OCI-M2 (cell line): ENCODE data around the gene ENDOU.

Source experiments
- DNase-seq: peaks from one replicate; lab custom pipeline; 2025; ENCODE audit not compliant: unreplicated experiment; lab: John Stamatoyannopoulos, UW

The ENDOU gene

GRCh38 chr12:47725091-47725772 is at the start of gene ENDOU:
TSS of gene ENDOU (minus strand) at chr12:47725490. CDS start at chr12:47725413, 77 bp downstream.
- no peak for DNase-seq

- no peak for DNase-seq
Measured at GRCh38 chr12:47774663-47775062, 49.4 kb upstream of the ENDOU start.

GRCh38 chr12:47773858-47774580 is 48.7 kb upstream of the ENDOU start:
- no peak for DNase-seq

GRCh38 chr12:47773062-47773857 is 48.0 kb upstream of the ENDOU start, which contains the start of gene SLC48A1:
TSS of gene SLC48A1 (plus strand) at chr12:47773238. CDS start at chr12:47773305, 67 bp downstream.
- DNase-seq = no peak

DNA sequence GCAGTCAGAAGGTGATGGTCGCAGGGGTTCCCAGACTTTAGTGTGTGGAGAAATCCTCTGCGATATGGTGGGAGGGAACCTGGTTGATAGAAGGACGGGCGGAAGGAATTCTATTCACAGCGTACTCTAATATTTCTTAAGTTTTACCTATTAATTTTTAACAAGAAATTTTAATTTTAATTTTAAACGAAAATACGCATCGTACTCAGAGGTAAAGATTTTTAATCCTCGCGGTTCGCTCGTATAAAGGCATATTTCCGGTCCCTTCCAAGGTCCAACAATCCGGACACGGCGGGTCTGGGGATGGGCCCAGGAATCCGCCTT is 47.4 kb upstream of the ENDOU start:
- no peak for DNase-seq

DNA sequence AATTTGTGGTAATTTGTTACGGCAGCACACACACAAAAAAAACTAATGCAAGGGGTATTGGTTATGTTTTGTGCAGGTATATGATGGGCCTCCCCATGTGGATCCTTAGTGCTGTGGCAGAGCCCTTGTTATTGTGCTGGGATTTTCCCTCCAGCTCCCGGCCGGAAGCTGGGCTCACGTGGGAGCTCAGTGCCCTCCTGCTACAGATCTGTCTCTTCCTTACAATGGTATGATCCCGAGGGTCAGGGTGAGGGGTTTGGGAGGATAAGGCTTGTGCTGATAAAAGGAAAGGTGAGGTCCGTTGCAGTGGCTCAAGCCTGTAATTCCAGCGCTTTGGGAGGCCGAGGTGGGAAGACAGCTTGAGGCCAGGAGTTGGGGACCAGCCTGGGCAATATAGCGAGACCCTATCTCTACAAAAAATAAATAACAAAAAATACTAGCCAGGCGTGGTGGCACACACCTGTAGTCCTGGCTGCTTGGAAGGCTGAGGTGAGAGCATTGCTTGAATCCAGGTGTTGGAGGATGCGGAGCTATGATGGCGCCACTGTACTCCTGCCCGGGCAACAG is 46.9 kb upstream of the ENDOU start:
- DNase-seq = no peak

GRCh38 chr12:47771304-47771703 is 46.0 kb upstream of the ENDOU start:
- no peak for DNase-seq

GRCh38 chr12:47770086-47770726 is 44.9 kb upstream of the ENDOU start:
- no peak for DNase-seq

- DNase-seq = no peak
Measured at GRCh38 chr12:47769234-47770085, 44.2 kb upstream of the ENDOU start.

- no peak for DNase-seq
Measured at GRCh38 chr12:47768323-47768811, 43.1 kb upstream of the ENDOU start.

GRCh38 chr12:47767216-47767724 is 42.0 kb upstream of the ENDOU start:
- DNase-seq = no peak

DNA sequence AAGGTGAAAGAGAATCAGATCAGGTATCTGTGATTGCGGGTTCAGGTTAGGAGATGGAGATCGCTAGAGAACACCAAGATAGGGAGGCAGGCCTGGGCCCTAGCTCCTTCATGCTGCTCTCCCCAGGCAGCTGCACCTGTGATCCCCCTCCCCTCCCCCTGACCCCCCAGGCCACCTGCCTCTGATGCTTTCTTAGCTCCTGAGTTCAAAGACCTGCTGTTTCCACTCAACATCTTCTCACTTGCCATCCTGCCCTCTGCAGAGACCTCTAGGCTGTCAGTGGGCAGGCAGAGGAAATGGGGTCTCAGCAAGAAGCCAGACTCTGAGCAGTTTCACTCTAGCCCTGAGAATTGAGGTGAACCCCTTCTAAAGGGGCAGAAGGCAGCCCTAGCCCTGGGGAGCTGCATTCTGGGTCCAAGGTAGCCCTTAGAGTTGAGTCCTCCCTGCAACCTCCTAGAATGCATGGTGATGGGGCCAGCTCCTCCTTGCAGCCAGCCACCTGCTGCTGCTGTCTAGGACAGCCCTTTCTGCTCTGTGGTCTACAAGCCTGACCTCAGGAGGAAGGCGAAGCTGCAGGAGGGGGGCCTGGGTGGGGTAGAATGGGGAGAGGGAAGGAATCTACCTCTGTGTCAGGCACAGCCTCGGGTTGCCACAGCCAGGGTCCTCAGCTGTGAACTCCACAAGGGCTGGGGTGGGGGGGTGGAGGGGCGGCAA is 41.4 kb upstream of the ENDOU start:
- no peak for DNase-seq

GRCh38 chr12:47763481-47764346 is 38.4 kb upstream of the ENDOU start:
- DNase-seq = no peak

DNA sequence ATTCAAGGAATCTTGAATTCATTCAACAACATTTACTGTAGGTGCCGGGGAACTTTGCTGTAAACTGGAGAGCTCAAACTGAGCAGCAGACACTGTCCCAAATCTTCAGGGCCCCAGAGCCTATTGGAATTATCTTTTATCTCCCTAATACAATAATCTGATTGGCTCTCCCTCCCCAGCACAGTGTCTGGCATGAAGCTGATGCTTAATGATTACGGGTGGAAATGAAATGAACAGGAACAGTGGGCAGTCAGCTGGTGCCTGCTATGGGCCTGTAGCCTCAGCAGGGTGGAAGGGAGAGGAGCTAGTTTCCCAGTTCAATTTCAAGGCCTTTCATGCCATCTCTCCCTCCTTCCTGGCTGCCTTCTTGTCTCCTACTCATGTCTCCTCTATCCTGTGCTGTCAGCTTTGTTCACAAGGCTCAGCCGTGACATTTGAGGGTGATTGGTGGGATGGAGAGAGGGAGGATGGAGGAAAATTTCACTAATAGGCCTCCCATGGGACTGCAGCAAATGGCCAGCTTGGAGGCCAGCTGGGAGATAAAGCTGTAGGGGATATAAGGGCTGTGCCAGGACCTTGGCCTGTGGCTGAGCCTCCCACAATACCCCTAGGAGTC is 37.7 kb upstream of the ENDOU start:
- DNase-seq = no peak

- DNase-seq = no peak
Measured at GRCh38 chr12:47758834-47759690, 33.8 kb upstream of the ENDOU start, which contains the start of gene RAPGEF3. TSS of gene RAPGEF3 (minus strand) at chr12:47758880. CDS start at chr12:47758556, 324 bp downstream.

- DNase-seq = no peak
Measured at GRCh38 chr12:47758584-47758833, 33.2 kb upstream of the ENDOU start.
